IPS-18a (cell line): ENCODE measurements around the gene COMMD10.

Source experiments
- H3K27ac ChIP-seq: one replicate; pipeline ENCODE4 v1.5.1; 2013; ENCODE audit warnings: low read length
- H3K27me3 ChIP-seq: one replicate; pipeline ENCODE4 v1.6.1; 2013; ENCODE audit warnings: mild to moderate bottlenecking, low read length; ENCODE audit not compliant: control insufficient read depth, insufficient read depth
- H3K36me3 ChIP-seq: one replicate; pipeline ENCODE4 v1.6.1; 2013; ENCODE audit warnings: low read depth, low read length; ENCODE audit not compliant: control insufficient read depth
- H3K4me1 ChIP-seq: one replicate; pipeline ENCODE4 v1.6.1; 2013; ENCODE audit warnings: low read depth, low read length; ENCODE audit not compliant: control insufficient read depth
- H3K4me3 ChIP-seq: one replicate; pipeline ENCODE4 v1.5.1; 2013; ENCODE audit warnings: low read length
- H3K9ac ChIP-seq: one replicate; pipeline ENCODE4 v1.6.1; 2013; ENCODE audit warnings: mild to moderate bottlenecking, low read length, moderate library complexity
- H3K9me3 ChIP-seq: one replicate; pipeline ENCODE4 v1.6.1; 2013; ENCODE audit warnings: low read depth, low read length; ENCODE audit not compliant: control insufficient read depth

COMMD10 gene

GRCh38 chr5:116272281-116272941 lies 187.6 kb downstream of the COMMD10 start:
- no peak overlapping the region for H3K4me3 ChIP-seq
- H3K9me3 ChIP-seq, result no peaks in the 10 kb centered on the region
- H3K9ac ChIP-seq, result no peak overlapping the region
- no peaks in the 10 kb centered on the region for H3K36me3 ChIP-seq
- H3K27ac ChIP-seq, result no peak overlapping the region
- H3K4me1 ChIP-seq, result no peaks in the 10 kb centered on the region
- H3K27me3 ChIP-seq, result no peaks in the 10 kb centered on the region

DNA sequence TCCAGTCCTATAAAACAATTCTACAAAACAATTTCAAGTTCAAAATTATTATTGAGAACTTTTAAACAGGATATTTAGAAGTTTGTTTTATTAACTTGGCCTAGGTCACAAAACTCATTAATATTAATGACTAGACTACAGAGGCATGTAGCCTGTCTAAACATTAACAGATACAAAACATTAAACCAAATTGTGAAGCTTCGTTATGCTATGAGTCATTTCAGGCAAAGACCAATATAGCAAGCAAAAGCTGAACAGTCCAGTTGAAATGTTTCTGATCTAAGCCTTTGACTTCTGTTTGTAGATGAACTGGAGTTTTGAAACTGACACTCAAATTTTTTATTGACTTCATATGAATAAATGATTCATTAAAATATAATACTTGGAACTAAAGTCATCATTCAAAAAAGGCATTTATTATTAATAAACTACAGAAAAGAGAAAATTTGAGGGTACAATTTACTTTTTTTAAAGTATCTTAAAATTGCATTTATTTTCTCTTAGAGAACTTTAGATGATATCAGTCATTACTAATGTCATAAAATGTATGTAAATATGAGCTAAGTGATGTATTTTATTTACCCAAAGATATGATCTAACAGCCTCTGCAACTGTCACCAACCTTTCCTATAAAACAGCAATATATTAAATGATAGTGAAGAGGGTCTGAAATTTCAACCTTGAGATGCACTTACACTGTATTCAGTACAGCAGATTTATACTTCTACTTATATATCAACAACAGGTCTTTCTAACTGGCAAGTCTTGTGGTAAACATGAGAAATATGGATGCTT lies 188.8 kb downstream of the COMMD10 start:
- Histone ChIP-seq H3K27ac (no peak overlapping the region), H3K27me3 (no peaks in the 10 kb centered on the region), H3K9me3 (no peaks in the 10 kb centered on the region), H3K4me3 (no peak overlapping the region), H3K4me1 (no peaks in the 10 kb centered on the region), H3K9ac (no peak overlapping the region), H3K36me3 (no peaks in the 10 kb centered on the region)

DNA sequence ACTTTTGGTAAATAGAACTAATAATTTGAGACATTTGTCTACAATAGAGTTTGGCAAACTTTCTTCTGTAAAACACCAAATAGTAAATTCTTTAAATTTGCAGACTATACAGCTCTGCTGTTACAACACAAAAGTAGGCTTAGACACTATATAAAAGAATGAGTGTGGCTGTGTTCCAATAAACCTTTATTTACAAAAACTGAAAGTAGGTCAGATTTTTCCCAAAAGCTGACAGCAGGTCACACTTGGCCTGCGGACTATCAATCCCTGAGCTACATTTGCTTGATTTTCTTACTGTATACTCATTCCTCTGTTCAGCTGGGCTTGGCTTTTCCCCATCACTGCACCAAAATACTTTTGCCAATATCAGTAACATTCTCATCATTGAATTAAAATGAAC lies 189.4 kb downstream of the COMMD10 start:
- H3K9ac ChIP-seq, result no peak overlapping the region
- H3K4me1 ChIP-seq, result no peaks in the 10 kb centered on the region
- no peaks in the 10 kb centered on the region for H3K27me3 ChIP-seq
- H3K36me3 ChIP-seq, result no peaks in the 10 kb centered on the region
- no peaks in the 10 kb centered on the region for H3K9me3 ChIP-seq
- no peak overlapping the region for H3K27ac ChIP-seq
- H3K4me3 ChIP-seq, result no peak overlapping the region

DNA sequence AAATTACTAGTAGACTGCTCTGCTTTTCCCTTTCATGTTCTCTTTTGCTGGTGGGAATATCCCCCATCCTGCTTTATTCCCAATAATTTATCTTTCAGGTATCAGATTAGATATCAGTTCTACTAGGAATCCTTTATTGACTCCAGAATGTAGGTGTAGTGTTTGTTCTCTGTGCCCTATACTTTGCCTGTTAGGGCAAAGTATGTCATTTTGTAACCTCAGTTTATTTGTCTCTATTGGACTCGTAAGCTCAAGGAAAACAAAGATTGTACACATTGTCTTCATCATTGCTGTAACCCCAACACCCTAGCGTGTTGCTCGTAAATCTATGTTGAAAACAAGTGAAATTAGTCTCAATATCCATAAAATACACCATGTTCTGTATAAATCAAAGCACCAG lies 190.5 kb downstream of the COMMD10 start:
- H3K4me1 ChIP-seq, result no peaks in the 10 kb centered on the region
- no peak overlapping the region for H3K9ac ChIP-seq
- no peak overlapping the region for H3K4me3 ChIP-seq
- no peaks in the 10 kb centered on the region for H3K36me3 ChIP-seq
- H3K27me3 ChIP-seq, result no peaks in the 10 kb centered on the region
- no peak overlapping the region for H3K27ac ChIP-seq
- no peaks in the 10 kb centered on the region for H3K9me3 ChIP-seq

DNA sequence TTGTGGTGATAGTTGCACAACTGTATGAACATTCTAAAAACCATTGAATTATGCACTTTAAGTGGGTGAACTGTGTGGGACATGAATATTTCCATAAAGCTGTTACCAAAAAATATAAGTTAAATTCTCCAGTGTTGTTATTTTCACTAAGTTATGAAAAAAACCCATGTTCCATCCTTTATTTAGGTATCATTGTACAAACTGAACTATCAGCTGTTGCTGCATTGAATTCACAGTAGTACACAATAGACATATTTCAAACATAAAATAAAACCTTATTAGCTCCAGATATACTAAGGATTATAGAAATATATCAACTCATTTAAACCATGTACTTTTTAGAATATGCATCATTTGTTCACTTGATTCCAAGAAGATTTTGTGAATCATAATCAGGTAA lies 192.1 kb downstream of the COMMD10 start:
- Histone ChIP-seq H3K9ac (no peak overlapping the region), H3K27me3 (no peaks in the 10 kb centered on the region), H3K4me3 (no peak overlapping the region), H3K27ac (no peak overlapping the region), H3K9me3 (no peaks in the 10 kb centered on the region), H3K36me3 (no peaks in the 10 kb centered on the region), H3K4me1 (no peaks in the 10 kb centered on the region)

- Histone ChIP-seq H3K27ac (no peak overlapping the region), H3K9me3 (no peaks in the 10 kb centered on the region), H3K27me3 (no peaks in the 10 kb centered on the region), H3K4me1 (no peaks in the 10 kb centered on the region), H3K4me3 (no peak overlapping the region), H3K9ac (no peak overlapping the region), H3K36me3 (no peaks in the 10 kb centered on the region)
Observed at GRCh38 chr5:116280149-116280803, 195.5 kb downstream of the COMMD10 start.

DNA sequence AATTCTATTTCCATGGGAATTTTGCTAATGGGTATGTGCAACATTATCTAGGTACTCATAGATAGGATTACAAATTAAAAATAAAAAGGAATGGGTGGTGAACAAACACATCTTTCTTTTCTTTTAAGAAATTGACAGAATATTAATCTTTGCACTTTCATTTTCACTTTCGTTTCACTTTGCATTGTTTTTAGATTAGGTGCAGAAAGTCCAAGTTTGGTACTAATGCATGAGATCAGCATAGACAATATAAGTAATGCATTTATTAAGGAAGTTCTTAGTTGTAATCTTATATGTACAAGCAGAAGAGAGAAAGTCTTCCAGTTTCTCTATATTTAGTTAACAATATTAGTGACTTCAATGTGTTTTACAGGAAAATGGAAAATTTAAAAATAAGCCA lies 196.5 kb downstream of the COMMD10 start:
- Histone ChIP-seq H3K27ac (no peak overlapping the region), H3K27me3 (no peaks in the 10 kb centered on the region), H3K4me3 (no peak overlapping the region), H3K4me1 (no peaks in the 10 kb centered on the region), H3K9ac (no peak overlapping the region), H3K36me3 (no peaks in the 10 kb centered on the region), H3K9me3 (no peaks in the 10 kb centered on the region)

GRCh38 chr5:116288524-116288923 lies 203.7 kb downstream of the COMMD10 start:
- H3K9ac ChIP-seq, result no peak overlapping the region
- H3K9me3 ChIP-seq, result no peaks in the 10 kb centered on the region
- H3K27me3 ChIP-seq, result no peaks in the 10 kb centered on the region
- H3K27ac ChIP-seq, result no peak overlapping the region
- H3K4me1 ChIP-seq, result peaks cover 6% of the 10 kb centered on the region
- H3K36me3 ChIP-seq, result no peaks in the 10 kb centered on the region
- no peak overlapping the region for H3K4me3 ChIP-seq

DNA sequence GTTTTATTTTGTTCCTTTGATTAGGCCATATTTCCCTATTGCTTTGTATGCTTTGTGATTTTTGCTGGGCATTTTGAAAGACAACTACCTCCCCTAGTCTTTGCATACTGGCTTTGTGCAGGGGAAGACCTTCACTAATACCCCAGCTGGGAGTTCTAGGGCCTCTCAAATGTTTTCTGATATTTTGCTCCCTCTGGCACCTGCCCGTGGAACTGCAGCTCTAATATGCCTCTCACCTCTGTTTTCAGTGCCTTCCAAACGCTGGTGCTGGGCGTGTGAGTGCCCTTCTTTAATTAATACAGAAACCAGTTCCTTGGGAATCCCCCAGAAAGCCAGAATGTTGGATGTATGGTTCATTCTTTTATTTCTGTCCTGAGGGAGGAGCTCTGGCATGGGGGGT lies 204.5 kb downstream of the COMMD10 start:
- H3K27me3 ChIP-seq, result no peaks in the 10 kb centered on the region
- H3K36me3 ChIP-seq, result no peaks in the 10 kb centered on the region
- no peak overlapping the region for H3K9ac ChIP-seq
- peaks cover 6% of the 10 kb centered on the region for H3K4me1 ChIP-seq
- no peaks in the 10 kb centered on the region for H3K9me3 ChIP-seq
- H3K27ac ChIP-seq, result no peak overlapping the region
- H3K4me3 ChIP-seq, result no peak overlapping the region

GRCh38 chr5:116291271-116291670 lies 206.4 kb downstream of the COMMD10 start:
- no peak overlapping the region for H3K27ac ChIP-seq
- no peaks in the 10 kb centered on the region for H3K9me3 ChIP-seq
- no peaks in the 10 kb centered on the region for H3K36me3 ChIP-seq
- H3K4me1 ChIP-seq, result peaks cover 6% of the 10 kb centered on the region
- no peaks in the 10 kb centered on the region for H3K27me3 ChIP-seq
- H3K4me3 ChIP-seq, result no peak overlapping the region
- H3K9ac ChIP-seq, result no peak overlapping the region

GRCh38 chr5:116292321-116292720 lies 207.5 kb downstream of the COMMD10 start:
- H3K27ac ChIP-seq, result no peak overlapping the region
- no peak overlapping the region for H3K4me3 ChIP-seq
- H3K4me1 ChIP-seq, result peaks cover 6% of the 10 kb centered on the region
- no peaks in the 10 kb centered on the region for H3K9me3 ChIP-seq
- H3K36me3 ChIP-seq, result no peaks in the 10 kb centered on the region
- H3K9ac ChIP-seq, result no peak overlapping the region
- H3K27me3 ChIP-seq, result no peaks in the 10 kb centered on the region
